Measurements from ENCODE around the gene USP34. TPM values are rescaled to one million over a fixed set of nuclear protein-coding genes. Genes with fewer than 3 reads are reported as not detected.

USP34 gene
- total and polyA plus RNA-seq, 2 of the 8 experiments (the other 6 are each of a cell fraction or from before 2014, with no cell fraction given), result 56.7 to 91.7 TPM

GRCh38 chr2:61244694-61245093 is 226.2 kb downstream of the USP34 start:
- Histone ChIP-seq H3K36me3 (ENCODE audit: control insufficient read depth in 2 of 4, insufficient read depth in 4 of 4, low read length in 3 of 4) (peaks cover 0 to 52% (median 21%) of the 10 kb centered on the region in 4 experiments; a peak in 4 of 8 replicates), H3K14ac (ENCODE audit: insufficient read length) (no peak overlapping the region), H3K79me2 (ENCODE audit: control insufficient read depth in 1 of 2, insufficient read depth in 2 of 2, low read length in 2 of 2) (no peaks in the 10 kb centered on the region), H2BK12ac (ENCODE audit: low read depth, low read length) (no peak overlapping the region), H3K9me3 (ENCODE audit: insufficient read depth in 2 of 2, low read depth in 1 of 2, low read length in 1 of 2) (no peaks in the 10 kb centered on the region), H2BK20ac (ENCODE audit: low read length) (no peak overlapping the region), H3K23me2 (ENCODE audit: low read depth, low read length) (no peaks in the 10 kb centered on the region; the same call in 1 of the 2 replicates), H3K79me1 (ENCODE audit: low read depth, low read length) (no peaks in the 10 kb centered on the region), H4K5ac (ENCODE audit: insufficient read length, low read depth, low read length) (no peak overlapping the region), H3K18ac (ENCODE audit: extremely low read depth, low read length) (no peak overlapping the region), H2AFZ (ENCODE audit: low read length) (no peak overlapping the region), H3K4me3 (ENCODE audit: extremely low read depth in 1 of 4, insufficient read depth in 2 of 4, low read depth in 3 of 4, low read length in 4 of 4) (no peak overlapping the region), H4K8ac (ENCODE audit: extremely low read depth, insufficient read depth, low read length) (no peak overlapping the region), H2BK5ac (ENCODE audit: low read depth, low read length) (no peak overlapping the region), H3K9ac (replicated peaks in 1 of 4; ENCODE audit: extremely low read depth in 1 of 4, low read depth in 3 of 4, low read length in 3 of 4) (no peak overlapping the region; a peak in 1 of 7 replicates), H4K20me1 (replicated peaks in 1 of 2; ENCODE audit: control insufficient read depth in 1 of 2, insufficient read depth in 2 of 2, low read length in 2 of 2) (no peaks in the 10 kb centered on the region), H3K27me3 (replicated peaks in 1 of 4; ENCODE audit: control insufficient read depth in 3 of 4, extremely low read depth in 1 of 4, insufficient read depth in 3 of 4, low read length in 3 of 4) (no peaks in the 10 kb centered on the region), H2BK15ac (ENCODE audit: low read length) (no peak overlapping the region), H3K4me1 (replicated peaks in 1 of 4; ENCODE audit: control insufficient read depth in 3 of 4, insufficient read depth in 4 of 4, low read length in 3 of 4) (peaks cover 0 to 4% (median 0%) of the 10 kb centered on the region in 4 experiments; a peak in 2 of 7 replicates), H2BK120ac (replicated peaks; ENCODE audit: low read depth, low read length) (no peak overlapping the region), H2AK5ac (ENCODE audit: low read depth, low read length) (no peak overlapping the region), H3K4ac (replicated peaks; ENCODE audit: insufficient read length, low read depth, low read length) (no peak overlapping the region), H3K27ac (ENCODE audit: low read depth, low read length) (no peak overlapping the region), H4K91ac (replicated peaks; ENCODE audit: insufficient read length, low read length) (no peak overlapping the region), H3K56ac (replicated peaks; ENCODE audit: insufficient read length, low read depth, low read length) (no peak overlapping the region), H3K4me2 (ENCODE audit: insufficient read depth in 1 of 2, low read depth in 2 of 2, low read length in 2 of 2) (no peak overlapping the region), H3K23ac (ENCODE audit: insufficient read length) (no peak overlapping the region)
- WGBS, 2 experiments (ENCODE audit: extremely low coverage in 1 of 2, insufficient coverage in 1 of 2, insufficient read length in 1 of 2, insufficient replicate concordance in 2 of 2, low coverage in 1 of 2, low lambda C conversion rate in 2 of 2, missing lambda C conversion rate in 1 of 2), result 94% methylated on average over 1 of the region's 1 CpG; no CpG with 5 or more reads in 1 of the 2 experiments
- ChIA-PET POLR2A (ENCODE audit: partially characterized antibody) (interaction anchor here (0.7 kb wide), 1 partner anchor 352 kb away, joined by 3 read pairs; no protein-coding TSS in a partner anchor), CTCF (ENCODE audit: partially characterized antibody) (interaction anchor here (0.6 kb wide), 1 partner anchor 24 kb away, joined by 3 read pairs; no protein-coding TSS in a partner anchor)
- TF ChIP-seq SP2 (IDR thresholded peaks at IDR 0.05; ENCODE audit: low read length), result no peak
- no peak for TF ChIP-seq CREB1 (IDR thresholded peaks at IDR 0.05)
- TF ChIP-seq HDAC2 (IDR thresholded peaks at IDR 0.05; ENCODE audit: borderline replicate concordance in 1 of 2, low read depth in 2 of 2, low read length in 2 of 2), result no peak
- FAIRE-seq (no peak), DNase-seq (ENCODE audit: low read depth in 1 of 2, low spot score in 2 of 2) (no peak)

Data from H1 (cell line).